ENCODE measurements around the gene MEGF11.
"Not testable (repeated sequence)": the region's sequence is repeated elsewhere in the genome, so short reads cannot be mapped to it uniquely, and the experiment has no call there.

The MEGF11 gene

DNA sequence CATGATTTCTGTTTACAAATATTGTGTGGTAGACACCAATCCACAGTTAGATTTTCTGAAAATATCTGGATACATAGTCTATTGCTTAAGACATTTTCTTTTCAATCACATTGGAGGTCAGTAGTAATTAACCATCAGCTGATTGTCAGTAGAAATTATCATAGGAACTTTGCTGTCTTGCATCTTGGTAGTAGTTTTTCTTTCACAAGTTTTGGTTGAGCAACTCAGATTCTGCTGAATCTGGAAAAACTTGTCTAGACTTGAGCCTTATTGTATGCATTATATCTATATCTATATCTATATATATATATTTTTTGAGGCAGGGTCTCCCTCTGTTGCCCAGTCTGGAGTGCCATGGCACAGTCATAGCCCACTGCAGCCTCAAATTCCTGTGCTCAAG lies 380.3 kb downstream of the MEGF11 start:
- DNase-seq (ENCODE audit: insufficient read length, low spot score) (no peak), FAIRE-seq (no peak)
- TF ChIP-seq CTCF (IDR thresholded peaks at IDR 0.05; ENCODE audit: insufficient read depth, missing control alignments), result no peak

DNA sequence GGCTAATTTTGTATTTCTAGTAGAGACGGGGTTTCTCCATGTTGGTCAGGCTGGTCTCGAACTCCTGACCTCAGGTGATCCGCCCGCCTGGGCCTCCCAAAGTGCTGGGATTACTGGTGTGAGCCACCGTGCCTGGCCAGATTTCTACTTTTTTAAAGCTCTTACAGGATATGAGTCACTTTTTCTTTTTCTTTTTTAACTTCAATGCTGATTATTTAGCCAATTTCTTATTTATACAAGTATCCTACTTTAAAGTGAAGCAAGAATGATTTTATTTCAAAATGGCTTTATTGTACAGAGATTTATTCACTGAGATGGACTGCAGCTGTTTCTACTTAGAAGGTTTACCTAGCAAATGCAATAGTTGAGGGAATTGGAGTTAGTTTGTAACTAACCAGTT lies 381.0 kb downstream of the MEGF11 start:
- not testable (repeated sequence) for FAIRE-seq; DNase-seq (ENCODE audit: insufficient read length, low spot score)

DNA sequence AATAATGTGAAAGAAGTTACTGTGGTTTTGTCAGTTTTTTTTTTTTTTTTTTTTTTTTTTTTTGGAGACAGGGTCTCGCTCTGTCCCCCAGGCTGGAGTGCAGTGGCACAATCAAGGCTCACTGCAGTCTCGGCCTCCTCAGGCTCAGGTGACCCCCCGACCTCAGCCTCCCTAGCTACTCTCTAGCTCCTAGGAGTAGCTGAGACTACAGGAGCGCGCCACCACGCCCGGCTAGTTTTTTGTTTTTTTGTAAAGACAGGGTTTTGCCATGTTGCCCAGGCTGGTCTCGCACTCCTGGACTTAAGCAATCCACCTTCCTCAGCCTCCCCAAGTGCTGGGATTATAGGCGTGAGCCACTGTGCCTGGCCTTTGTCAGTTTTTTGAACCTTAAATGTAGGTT lies 381.7 kb downstream of the MEGF11 start:
- not testable (repeated sequence) for FAIRE-seq; DNase-seq (ENCODE audit: insufficient read length, low spot score)

GRCh38 chr15:65870889-65871533 lies 382.5 kb downstream of the MEGF11 start:
- FAIRE-seq (no peak), DNase-seq (ENCODE audit: insufficient read length, low spot score) (no peak)
- no peak for TF ChIP-seq CTCF (IDR thresholded peaks at IDR 0.05; ENCODE audit: insufficient read depth, missing control alignments)

DNA sequence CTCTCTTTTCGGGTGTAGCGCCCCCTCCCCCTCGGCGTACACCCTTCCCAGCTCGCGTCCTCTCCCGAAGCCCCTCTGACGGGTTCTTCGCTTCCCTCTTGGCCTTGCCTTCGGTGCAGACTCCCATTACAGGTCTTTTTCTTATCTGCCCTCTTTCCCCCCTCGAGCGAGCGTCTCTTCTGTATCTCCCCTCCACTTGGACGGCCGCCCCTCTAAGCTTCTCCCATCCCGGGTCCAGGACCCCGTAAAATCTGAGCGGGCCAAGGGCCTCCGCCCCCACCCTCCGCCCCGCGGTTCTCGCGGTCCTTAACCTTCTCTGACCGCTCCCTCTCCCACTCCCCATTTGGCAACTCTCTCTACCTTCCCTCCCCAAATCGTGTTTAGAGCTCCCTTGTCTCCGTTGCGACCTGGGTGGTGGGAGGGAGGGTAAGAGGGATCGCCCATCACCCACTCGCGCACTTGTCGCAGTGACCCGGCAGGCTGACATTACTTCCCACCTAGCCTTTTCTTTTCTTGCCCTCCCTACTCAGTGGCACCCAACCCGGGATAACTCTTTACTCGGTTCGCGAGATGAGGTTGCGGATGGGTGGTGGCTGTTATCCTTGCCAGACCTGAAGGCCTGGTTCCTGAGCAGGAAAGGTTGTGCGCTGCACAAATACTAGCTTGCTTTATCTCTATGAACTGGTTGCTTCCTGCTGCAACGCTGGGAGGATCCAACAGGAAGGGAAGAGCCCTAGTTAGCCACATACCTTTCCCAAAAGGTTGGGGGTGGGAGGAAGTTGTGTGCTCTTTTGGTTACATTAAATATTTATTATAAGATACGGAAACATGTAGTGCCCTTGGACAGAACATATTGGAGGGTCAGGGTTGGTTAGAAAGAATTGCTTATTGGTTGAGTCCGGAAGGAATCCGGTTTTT lies 383.3 kb downstream of the MEGF11 start:
- no peak for DNase-seq (ENCODE audit: insufficient read length, low spot score)
- FAIRE-seq, result no peak
- TF ChIP-seq CTCF (IDR thresholded peaks at IDR 0.05; ENCODE audit: insufficient read depth, missing control alignments), result no peak

GRCh38 chr15:65869126-65869953 lies 384.2 kb downstream of the MEGF11 start, which contains the start of gene RAB11A:
Gene RAB11A (plus strand): TSS chr15:65869491. CDS start chr15:65869586, 95 bp downstream.
- DNase-seq (ENCODE audit: insufficient read length, low spot score), result peak; percentile 57
- peak; percentile 27 for TF ChIP-seq CTCF (IDR thresholded peaks at IDR 0.05; ENCODE audit: insufficient read depth, missing control alignments)
- FAIRE-seq, result no peak

DNA sequence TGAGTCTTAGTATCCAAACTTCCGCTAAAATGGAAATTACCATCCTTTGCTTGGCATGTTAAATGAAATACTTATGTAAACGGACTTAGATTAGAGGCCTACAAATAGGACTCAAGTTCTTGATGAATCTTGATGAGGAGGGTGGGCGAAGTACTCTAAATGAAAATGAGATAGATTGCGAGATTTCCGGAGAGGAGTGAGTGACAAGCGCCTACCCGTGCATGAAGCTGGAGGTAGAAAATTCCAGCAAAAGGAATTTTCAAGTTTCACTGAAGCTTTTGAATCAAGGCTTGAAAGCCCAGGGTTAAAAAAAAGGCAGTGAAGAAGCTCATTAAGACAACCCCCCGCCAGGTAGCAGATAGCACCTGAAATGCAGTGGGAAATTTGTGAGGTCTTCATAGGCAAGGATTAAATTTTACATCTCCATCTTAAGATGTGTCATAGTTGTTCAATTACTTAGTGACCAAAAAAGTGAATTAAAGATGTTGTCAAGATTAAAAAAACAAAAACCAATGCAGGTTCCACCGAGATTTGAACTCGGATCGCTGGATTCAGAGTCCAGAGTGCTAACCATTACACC lies 384.9 kb downstream of the MEGF11 start:
- no peak for TF ChIP-seq CTCF (IDR thresholded peaks at IDR 0.05; ENCODE audit: insufficient read depth, missing control alignments)
- FAIRE-seq (no peak), DNase-seq (ENCODE audit: insufficient read length, low spot score) (no peak)

DNA sequence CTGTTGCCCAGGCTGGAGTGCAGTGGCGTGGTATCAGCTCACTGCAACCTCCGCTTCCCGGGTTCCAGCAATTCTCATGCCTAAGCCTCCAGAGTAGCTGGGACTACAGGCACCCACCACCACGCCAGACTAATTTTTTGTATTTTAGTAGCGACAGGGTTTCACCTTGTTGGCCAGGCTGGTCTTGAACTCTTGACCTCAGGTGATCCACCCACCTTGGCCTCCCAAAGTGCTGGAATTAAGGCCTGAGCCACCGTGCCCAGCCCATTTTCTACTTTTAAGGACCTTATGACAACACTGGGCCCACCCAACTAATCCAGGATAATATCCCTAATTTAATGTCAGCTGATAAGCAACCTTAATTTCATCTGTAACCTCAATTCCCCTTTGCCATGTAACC lies 385.6 kb downstream of the MEGF11 start:
- not testable (repeated sequence) for FAIRE-seq; DNase-seq (ENCODE audit: insufficient read length, low spot score)

Measured in D721Med (cell line).